ENCODE results near the gene BTBD16. TPM values are rescaled to one million over a fixed set of nuclear protein-coding genes. Genes with fewer than 3 reads are reported as not detected.

Gene BTBD16
- total and polyA plus RNA-seq, 2 of the 13 experiments (the other 11 are each of a cell fraction or from before 2014, with no cell fraction given): 5.0 to 11.9 TPM

- TF ChIP-seq ZNF407 (CRISPR knock-in tag; IDR thresholded peaks at IDR 0.05; ENCODE audit: not compliant biosample characterization) (no peak), HMGA1 (CRISPR knock-in tag; conservative IDR thresholded peaks at IDR 0.05) (no peak), ZNF225 (CRISPR knock-in tag; IDR thresholded peaks at IDR 0.05) (no peak), ZNF124 (CRISPR knock-in tag; IDR thresholded peaks at IDR 0.05) (no peak), CCDC6 (CRISPR knock-in tag; IDR thresholded peaks at IDR 0.05) (0 out of 2 replicates have a peak, but pooled peaks have one; percentile 2), MIXL1 (CRISPR knock-in tag; IDR thresholded peaks at IDR 0.05) (0 out of 2 replicates have a peak, but pooled peaks have one; percentile 53), TARDBP (CRISPR knock-in tag; IDR thresholded peaks at IDR 0.05) (no peak), ZNF839 (CRISPR knock-in tag; IDR thresholded peaks at IDR 0.05; ENCODE audit: borderline replicate concordance) (no peak), ZNF260 (CRISPR knock-in tag; IDR thresholded peaks at IDR 0.05; ENCODE audit: borderline replicate concordance, low read depth) (no peak)
- TF ChIP-seq, protein P1, sequence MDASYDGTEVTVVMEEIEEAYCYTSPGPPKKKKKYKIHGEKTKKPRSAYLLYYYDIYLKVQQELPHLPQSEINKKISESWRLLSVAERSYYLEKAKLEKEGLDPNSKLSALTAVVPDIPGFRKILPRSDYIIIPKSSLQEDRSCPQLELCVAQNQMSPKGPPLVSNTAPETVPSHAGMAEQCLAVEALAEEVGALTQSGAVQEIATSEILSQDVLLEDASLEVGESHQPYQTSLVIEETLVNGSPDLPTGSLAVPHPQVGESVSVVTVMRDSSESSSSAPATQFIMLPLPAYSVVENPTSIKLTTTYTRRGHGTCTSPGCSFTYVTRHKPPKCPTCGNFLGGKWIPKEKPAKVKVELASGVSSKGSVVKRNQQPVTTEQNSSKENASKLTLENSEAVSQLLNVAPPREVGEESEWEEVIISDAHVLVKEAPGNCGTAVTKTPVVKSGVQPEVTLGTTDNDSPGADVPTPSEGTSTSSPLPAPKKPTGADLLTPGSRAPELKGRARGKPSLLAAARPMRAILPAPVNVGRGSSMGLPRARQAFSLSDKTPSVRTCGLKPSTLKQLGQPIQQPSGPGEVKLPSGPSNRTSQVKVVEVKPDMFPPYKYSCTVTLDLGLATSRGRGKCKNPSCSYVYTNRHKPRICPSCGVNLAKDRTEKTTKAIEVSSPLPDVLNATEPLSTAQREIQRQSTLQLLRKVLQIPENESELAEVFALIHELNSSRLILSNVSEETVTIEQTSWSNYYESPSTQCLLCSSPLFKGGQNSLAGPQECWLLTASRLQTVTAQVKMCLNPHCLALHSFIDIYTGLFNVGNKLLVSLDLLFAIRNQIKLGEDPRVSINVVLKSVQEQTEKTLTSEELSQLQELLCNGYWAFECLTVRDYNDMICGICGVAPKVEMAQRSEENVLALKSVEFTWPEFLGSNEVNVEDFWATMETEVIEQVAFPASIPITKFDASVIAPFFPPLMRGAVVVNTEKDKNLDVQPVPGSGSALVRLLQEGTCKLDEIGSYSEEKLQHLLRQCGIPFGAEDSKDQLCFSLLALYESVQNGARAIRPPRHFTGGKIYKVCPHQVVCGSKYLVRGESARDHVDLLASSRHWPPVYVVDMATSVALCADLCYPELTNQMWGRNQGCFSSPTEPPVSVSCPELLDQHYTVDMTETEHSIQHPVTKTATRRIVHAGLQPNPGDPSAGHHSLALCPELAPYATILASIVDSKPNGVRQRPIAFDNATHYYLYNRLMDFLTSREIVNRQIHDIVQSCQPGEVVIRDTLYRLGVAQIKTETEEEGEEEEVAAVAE (CRISPR knock-in tag; IDR thresholded peaks at IDR 0.05; ENCODE audit: borderline replicate concordance): 0 out of 2 replicates have a peak, but pooled peaks have one; percentile 49
Observed at GRCh38 chr10:122331615-122332446, 60.7 kb downstream of the BTBD16 start (continued).

All from HepG2 (cell line).